ENCODE data around the gene SLIT2. TPM values are rescaled to one million over a fixed set of nuclear protein-coding genes. Genes with fewer than 3 reads are reported as not detected.

Gene SLIT2, protein sequence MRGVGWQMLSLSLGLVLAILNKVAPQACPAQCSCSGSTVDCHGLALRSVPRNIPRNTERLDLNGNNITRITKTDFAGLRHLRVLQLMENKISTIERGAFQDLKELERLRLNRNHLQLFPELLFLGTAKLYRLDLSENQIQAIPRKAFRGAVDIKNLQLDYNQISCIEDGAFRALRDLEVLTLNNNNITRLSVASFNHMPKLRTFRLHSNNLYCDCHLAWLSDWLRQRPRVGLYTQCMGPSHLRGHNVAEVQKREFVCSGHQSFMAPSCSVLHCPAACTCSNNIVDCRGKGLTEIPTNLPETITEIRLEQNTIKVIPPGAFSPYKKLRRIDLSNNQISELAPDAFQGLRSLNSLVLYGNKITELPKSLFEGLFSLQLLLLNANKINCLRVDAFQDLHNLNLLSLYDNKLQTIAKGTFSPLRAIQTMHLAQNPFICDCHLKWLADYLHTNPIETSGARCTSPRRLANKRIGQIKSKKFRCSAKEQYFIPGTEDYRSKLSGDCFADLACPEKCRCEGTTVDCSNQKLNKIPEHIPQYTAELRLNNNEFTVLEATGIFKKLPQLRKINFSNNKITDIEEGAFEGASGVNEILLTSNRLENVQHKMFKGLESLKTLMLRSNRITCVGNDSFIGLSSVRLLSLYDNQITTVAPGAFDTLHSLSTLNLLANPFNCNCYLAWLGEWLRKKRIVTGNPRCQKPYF (N-terminal part only)
- 57.7 and 97.5 TPM in 2 replicates for total RNA-seq

DNA sequence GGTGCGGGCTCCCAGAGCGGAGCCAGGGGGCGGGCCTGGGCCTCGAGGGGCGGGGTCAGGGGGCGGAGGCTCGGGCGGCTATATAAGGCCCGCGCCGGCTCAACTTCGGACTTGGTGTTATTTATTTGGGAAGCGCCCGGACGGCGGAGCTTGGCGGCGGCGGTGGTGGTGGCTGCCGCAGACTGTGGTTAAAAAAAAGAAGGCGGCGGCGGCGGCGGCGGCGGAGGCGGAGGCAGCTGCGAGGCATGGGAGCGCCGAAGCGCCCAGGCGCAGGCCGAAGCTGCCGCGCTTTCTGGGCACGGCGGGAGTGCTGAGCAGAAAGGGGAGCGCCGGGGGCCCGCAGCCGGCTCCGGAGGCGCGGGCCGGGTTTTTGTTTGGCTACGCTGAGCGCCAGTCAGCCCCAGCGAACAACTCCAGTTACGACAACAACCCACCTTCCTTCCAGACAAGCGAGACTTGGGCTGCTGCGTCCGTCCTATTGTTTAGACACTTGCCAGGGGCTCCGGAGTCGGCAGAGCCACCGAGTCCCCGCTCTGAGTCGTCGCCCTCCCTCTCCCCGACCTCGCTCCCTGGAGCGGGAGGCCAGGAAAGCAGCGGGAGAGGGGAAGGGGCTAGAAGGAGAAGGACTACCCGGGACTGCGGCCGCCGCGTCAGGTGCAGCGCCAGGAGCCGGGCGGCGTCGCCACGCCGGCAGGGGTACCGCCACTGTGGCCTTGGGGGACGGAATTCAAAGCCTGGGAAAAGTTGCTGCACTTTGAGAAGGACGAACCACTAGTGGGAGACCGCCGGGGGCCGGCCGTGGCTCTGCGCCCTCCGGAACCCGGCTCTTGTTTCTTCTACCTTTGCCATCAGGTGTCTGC lies at the start of gene SLIT2:
SLIT2 (plus strand) TSS at position 110 of the 860 bp plus-strand sequence. CDS start 1,911 bp downstream, outside the sequence.

All from uterine smooth muscle cell (primary cell).